DMS 273 treated with DMSO at 0.1 percent for 48 hours (cell line): ENCODE data around the gene TTC16.
A peak's percentile ranks its signal among the peaks of the same experiment; 100 is the strongest.

Source experiments
- DNase-seq: peaks from one replicate; lab custom pipeline; 2025; lab: John Stamatoyannopoulos, UW

Gene TTC16

DNA sequence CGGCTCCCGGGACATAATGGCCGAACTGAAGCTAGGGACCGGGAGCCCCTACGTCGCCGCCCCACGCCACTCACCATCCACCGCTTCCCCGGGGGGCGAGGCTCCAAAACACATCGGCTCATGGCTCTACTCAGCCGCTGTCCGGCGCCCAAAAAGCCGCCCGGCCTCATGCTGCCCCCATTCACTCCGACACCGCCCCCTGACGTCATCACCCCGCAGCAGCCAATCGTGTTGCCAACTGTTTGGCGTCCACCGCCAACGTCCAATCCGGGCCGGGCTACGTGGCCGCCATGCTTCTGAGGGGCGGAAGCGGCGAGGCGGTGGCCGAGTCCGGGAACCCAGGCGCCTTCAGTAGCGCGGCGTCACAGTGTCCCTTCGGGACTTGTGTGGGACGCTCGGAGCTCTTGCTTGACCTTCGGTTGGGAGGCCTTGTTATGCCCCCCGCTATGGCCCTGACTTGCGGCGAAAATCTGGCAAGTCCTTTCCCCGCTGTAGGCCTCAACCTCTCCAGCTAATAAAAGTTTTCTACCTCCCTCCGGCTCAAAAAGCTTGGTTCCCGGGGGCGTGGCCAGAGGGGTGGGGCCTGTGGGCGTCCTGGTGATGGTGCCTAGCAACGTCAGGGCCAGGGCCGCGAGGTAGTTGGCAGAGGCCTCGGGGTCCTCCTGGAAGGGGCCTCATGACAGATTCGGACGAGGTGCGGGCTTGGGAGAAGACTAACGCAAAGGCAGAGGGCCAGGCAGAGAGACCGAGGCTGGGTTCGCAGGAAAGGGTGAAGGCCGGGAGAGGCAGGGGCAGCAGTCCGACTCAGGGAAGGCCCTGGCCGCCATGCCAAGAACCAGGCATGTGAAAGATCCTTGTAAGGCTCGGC is at the start of gene TTC16, which contains the start of gene PTRH1:
TSS of gene TTC16 (plus strand) at position 610 of the 868 bp plus-strand sequence. CDS start at position 677, 67 bp downstream.
TSS of gene PTRH1 (minus strand) at position 194 of the 868 bp plus-strand sequence. CDS start at position 170, 24 bp downstream.
- peak; percentile 77 for DNase-seq

DNA sequence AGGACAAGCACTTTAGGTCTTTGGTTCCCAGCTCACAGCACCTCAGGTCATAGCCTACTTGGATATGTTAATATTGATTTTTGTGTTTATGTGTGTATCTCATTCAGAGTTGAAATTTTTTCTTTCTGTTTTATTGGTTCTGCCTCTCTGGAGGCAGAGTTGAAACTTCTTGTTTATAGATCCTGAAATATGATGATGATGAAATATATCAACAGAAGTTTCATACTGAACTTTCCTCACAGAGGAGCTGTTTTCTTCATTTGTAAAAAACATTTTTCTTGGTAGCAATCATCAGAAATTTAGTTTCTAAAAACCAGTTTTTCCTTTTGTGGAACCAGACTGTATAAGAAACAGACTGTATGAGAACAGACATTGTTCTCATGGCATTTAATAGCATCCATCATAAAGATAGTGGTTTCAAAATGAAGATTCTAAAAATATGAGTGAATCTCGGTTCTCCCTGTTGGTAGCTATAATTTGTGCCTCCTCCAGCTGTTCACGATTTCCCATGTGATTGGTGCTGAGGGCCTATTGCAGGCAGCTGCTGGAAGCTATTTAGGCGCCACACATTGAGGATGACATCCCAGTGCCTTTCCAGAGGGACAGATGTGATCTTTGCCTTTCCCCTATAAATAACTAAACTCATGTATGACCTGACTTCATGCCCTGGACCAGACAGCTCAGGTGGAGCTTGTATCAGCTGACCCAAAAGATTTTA is 48.6 kb upstream of the TTC16 start:
- DNase-seq: no peak

- DNase-seq: no peak
Measured at GRCh38 chr9:127667906-127668305, 48.0 kb upstream of the TTC16 start.

DNA sequence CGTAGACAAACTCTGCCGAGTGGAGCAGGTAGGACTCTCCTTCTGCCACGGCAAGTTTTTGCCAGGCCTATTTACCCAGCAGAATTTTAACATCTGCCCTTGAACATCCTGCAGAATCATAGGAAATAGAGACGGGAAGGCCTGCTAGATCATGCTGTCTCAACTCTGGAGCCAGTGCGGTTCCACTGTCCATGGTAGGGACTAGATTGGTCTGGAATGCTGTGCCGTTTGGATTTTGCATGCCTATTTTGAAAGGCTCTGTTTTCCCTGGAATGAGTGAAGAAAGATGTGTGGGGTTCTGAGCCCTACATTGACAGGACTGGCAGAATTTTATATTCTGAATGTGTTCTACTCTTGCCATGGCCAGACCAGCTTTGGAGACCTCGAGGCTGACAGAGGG is 42.6 kb upstream of the TTC16 start:
- no peak for DNase-seq

- no peak for DNase-seq
Measured at GRCh38 chr9:127676638-127677037, 39.2 kb upstream of the TTC16 start.

DNA sequence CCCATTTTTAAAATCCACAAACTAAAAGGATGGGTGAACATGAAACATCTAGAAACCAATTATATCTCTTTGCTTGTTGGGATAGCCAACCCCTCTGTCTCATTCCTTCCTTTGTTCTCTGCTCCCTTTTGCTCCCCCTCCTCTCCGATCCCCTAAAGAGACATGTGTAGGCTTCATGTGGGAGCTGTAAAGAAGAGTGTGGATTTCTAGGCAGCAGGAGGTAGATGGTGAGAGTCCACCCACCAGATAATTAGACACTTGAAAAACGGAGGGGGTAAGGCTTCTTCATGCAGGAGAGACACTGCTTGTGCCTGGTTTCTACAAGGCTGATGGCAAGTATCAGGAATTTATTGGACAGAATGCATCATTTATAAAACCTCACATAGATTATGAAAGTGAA is 36.4 kb upstream of the TTC16 start:
- no peak for DNase-seq

DNA sequence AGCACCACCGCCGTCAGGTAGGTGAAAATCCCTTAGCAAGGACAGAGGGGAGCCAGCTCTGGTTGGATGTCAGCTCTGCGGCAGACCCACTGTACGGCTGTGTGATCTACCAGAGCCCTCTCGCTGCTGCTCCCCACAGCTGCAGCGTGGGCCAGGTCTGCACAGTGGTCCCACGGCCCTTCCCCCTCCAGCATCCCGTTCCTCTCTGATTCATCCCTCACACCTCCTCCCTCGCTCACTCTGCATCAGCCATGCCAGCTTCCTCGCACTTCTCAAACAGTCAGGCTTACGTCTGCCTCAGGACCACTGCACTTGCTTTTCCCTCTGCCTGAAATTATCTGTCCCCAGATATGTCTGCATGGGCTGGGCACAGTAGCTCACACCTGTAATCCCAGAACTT is 35.7 kb upstream of the TTC16 start:
- no peak for DNase-seq

DNA sequence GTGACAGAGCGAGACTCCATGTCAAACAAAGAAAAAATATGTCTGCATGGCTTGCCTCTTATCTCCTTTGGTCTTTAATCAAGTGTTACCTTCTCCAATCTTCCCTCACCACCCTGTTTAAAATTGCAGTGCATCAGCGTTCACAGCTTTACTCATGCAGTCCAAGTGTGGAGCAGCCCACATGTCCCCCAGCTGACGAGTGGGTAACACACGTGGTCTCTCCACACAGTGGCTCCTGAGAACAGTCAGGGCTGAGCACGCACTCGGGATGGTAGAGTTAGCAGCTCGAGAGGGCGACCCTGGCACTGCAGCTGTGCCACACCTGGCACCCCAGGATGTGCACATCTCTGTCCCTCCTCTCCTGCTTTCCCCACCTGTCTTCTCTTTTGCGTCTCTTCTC is 35.0 kb upstream of the TTC16 start:
- DNase-seq: no peak

- DNase-seq: no peak
Measured at GRCh38 chr9:127682351-127683136, 33.3 kb upstream of the TTC16 start.

DNA sequence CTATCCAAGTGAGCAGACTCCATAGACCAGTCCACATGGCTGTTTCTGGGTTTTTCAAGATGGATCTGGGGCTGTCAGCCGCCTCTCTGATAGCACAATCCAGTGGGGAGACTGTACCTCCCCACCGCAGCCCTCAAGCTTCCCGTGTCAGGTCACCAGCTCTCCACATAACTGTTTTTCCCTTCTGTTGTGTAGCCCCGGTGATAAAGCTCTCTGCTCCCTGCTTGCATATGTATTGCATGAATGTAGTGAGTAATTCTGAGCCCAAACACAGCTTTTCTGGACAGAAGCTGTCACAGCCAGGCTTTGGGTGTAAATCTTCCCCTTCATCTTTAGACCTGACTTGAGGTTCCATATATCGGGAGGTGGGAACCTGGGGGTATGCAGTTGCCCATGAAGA is 32.2 kb upstream of the TTC16 start:
- no peak for DNase-seq

GRCh38 chr9:127684576-127684975 is 31.3 kb upstream of the TTC16 start:
- no peak for DNase-seq

- no peak for DNase-seq
Measured at GRCh38 chr9:127686461-127687393, 29.2 kb upstream of the TTC16 start.

- no peak for DNase-seq
Measured at GRCh38 chr9:127689329-127690000, 26.4 kb upstream of the TTC16 start.

- DNase-seq: no peak
Measured at GRCh38 chr9:127690735-127691134, 25.1 kb upstream of the TTC16 start.

DNA sequence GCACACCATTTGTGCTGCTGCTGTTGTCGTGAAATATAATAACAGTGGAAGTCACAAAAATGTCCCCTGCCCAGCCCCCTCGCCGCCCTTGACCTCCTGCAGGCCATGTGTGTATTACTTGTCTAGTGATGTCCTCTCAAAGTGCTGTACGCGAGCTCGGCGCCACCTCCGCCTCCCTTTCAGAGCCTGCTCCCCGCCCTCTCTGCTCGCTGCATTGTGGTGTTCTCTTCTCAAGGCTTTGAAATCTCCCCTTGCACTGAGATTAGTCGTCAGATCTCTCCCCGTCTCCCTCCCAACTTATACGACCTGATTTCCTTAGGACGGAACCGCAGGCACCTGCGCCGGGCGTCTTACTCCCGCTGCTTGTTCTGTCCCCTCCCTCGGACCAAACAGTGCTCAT is 23.8 kb upstream of the TTC16 start:
- no peak for DNase-seq

DNA sequence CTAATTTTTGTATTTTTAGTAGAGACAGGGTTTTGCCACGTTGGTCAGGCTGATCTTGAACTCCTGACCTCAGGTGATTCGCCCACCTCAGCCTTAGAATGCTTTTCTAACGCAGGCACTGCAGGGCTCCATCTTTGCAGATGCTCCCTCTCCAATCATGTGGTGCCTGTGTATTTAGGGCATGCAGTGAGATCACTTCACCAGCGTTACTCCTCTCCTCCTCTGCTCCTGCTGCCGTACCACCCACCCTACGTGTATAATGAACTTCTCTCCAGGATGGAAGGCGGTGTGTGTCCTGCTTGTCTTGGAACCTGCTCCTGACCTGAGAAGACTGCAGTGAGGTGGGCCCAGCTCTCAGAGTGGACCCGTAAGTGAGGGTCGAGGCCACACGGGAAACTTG is 22.7 kb upstream of the TTC16 start:
- DNase-seq: no peak

DNA sequence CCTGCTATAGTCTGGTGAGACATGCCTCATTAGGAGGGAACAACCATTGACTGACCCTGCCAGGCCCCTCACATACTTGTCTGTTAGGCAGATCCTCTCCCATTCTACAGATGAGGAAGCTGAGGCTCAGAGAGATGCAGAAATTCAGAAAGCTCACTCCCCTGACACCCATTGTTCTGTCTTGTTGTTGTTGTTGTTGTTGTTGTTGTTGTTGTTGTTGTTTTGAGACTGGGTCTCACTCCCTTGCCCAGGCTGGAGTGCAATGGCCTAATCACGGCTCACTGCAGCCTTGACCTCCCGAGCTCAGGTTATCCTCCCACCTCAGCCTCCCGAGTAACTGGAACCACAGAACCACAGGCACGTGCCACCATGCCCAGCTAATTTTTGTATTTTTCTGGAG is 22.2 kb upstream of the TTC16 start:
- no peak for DNase-seq

DNA sequence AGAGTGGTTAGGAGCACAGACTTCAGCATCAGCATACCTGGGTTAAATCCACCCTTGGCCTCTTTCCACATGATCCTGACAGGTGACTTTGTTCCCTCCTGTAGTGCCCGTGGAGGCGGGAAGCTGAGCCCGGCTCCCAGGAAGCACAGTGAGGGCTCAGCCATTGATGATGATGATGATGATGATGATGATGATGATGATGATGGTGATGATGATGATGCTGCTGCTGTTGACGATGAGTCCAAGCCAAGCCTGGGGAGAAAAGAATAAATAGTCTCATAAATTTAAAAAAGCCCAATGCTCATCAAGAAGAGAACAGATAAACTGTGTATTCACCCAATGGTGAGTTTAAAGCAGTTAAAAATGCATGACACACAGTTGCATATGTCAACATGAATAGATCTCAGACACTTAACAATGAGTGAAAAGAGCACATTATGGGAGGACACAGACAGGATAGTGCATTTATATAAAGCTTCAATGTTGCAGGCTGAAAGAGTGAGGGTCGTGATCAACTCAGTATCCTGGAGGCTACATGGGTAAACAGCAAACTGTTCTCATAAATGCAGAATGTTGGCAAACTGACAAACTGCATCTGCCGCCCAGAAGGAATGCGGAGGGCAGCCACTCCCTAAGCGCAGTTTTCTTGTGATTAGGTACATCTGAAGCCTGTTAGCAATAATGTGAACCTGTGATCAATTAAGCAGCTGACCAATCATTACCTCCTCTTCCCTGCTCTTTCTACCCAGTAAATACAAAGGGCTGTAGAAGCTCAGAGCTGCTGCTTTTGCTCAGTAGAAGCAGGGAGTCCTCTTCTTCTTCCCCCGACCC is 20.8 kb upstream of the TTC16 start:
- no peak for DNase-seq

GRCh38 chr9:127697575-127697974 is 18.3 kb upstream of the TTC16 start:
- DNase-seq: no peak

DNA sequence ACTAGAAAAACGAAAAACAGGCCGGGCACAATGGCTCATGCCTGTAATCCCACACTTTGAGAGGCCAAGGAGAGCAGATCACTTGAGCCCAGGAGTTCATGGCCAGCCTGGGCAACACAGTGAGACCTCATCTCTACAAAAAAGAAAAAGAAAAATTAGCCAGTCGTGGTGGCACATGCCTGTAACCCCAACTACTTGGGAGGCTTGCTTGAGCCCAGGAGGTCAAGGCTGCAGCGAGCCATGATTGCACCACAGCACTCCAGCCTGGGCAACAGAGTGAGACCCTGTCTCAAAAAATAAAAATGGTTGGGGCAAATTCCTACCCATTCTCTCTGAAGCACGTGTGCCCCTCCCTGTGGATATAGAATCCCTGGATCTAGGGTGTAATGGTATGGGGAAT is 17.5 kb upstream of the TTC16 start:
- DNase-seq: no peak
